ENCODE results near the gene TCF20.
A peak's percentile ranks its signal among the peaks of the same experiment; 100 is the strongest.

TCF20 gene

GRCh38 chr22:42282943-42283277, 12.5 kb upstream of the TCF20 start:
- Histone ChIP-seq H2AFZ (ENCODE audit: low read depth, low read length) (no peak overlapping the region), H4K91ac (ENCODE audit: low read length) (no peak overlapping the region), H3K27ac (ENCODE audit: low read length, poor library complexity, severe bottlenecking) (no peak overlapping the region), H3K4me3 (ENCODE audit: insufficient read depth in 1 of 2, low read depth in 1 of 2, low read length in 2 of 2) (peak overlapping the region in 1 of 2 experiments; percentile 71), H3K4me1 (ENCODE audit: control insufficient read depth, insufficient read depth, low read depth, low read length) (peaks cover 13% of the 10 kb centered on the region), H3K79me1 (replicated peaks; ENCODE audit: low read length, poor library complexity, severe bottlenecking) (no peaks in the 10 kb centered on the region), H3K9ac (ENCODE audit: low read length) (peak overlapping the region; percentile 24), H2AK5ac (ENCODE audit: low read length, severe bottlenecking) (no peak overlapping the region), H3K36me3 (ENCODE audit: control insufficient read depth in 1 of 2, insufficient read depth in 2 of 2, low read depth in 1 of 2, low read length in 2 of 2) (no peaks in the 10 kb centered on the region), H3K23ac (ENCODE audit: low read length in 2 of 2) (no peak overlapping the region), H3K14ac (ENCODE audit: low read length in 2 of 2) (no peak overlapping the region), H4K8ac (ENCODE audit: low read length) (no peak overlapping the region), H3K4ac (ENCODE audit: low read depth in 1 of 2, low read length in 2 of 2) (no peak overlapping the region), H2BK12ac (ENCODE audit: low read length in 2 of 2) (no peak overlapping the region), H3K9me3 (ENCODE audit: control insufficient read depth, low read length) (no peaks in the 10 kb centered on the region), H2BK5ac (ENCODE audit: low read depth, low read length, poor library complexity, severe bottlenecking) (no peak overlapping the region), H3K18ac (ENCODE audit: low read depth in 1 of 2, low read length in 2 of 2) (no peak overlapping the region), H2BK15ac (ENCODE audit: low read depth, poor library complexity, severe bottlenecking) (no peak overlapping the region), H2BK120ac (ENCODE audit: low read depth, low read length) (no peak overlapping the region), H3K4me2 (ENCODE audit: low read length, poor library complexity, severe bottlenecking) (peak overlapping the region; percentile 65), H3K27me3 (ENCODE audit: control insufficient read depth in 1 of 2, insufficient read depth in 1 of 2, low read length in 2 of 2) (peaks cover 71 to 94% of the 10 kb centered on the region in 2 experiments)
- WGBS: 17% methylated on average over 9 of the region's 14 CpGs
- no peak for DNase-seq

GRCh38 chr22:42282252-42282942, 11.9 kb upstream of the TCF20 start:
- Histone ChIP-seq H3K36me3 (ENCODE audit: control insufficient read depth in 1 of 2, insufficient read depth in 2 of 2, low read depth in 1 of 2, low read length in 2 of 2) (no peaks in the 10 kb centered on the region), H4K8ac (ENCODE audit: low read length) (no peak overlapping the region), H3K27me3 (ENCODE audit: control insufficient read depth in 1 of 2, insufficient read depth in 1 of 2, low read length in 2 of 2) (peaks cover 66 to 91% of the 10 kb centered on the region in 2 experiments), H3K23ac (ENCODE audit: low read length in 2 of 2) (no peak overlapping the region), H3K79me1 (replicated peaks; ENCODE audit: low read length, poor library complexity, severe bottlenecking) (no peaks in the 10 kb centered on the region), H3K14ac (ENCODE audit: low read length in 2 of 2) (no peak overlapping the region), H3K9ac (ENCODE audit: low read length) (peak overlapping the region; percentile 24), H3K27ac (ENCODE audit: low read length, poor library complexity, severe bottlenecking) (no peak overlapping the region), H2AFZ (ENCODE audit: low read depth, low read length) (no peak overlapping the region), H2BK120ac (ENCODE audit: low read depth, low read length) (no peak overlapping the region), H2BK12ac (ENCODE audit: low read length in 2 of 2) (no peak overlapping the region), H3K18ac (ENCODE audit: low read depth in 1 of 2, low read length in 2 of 2) (no peak overlapping the region), H3K9me3 (ENCODE audit: control insufficient read depth, low read length) (no peaks in the 10 kb centered on the region), H3K4me2 (ENCODE audit: low read length, poor library complexity, severe bottlenecking) (no peak overlapping the region), H2BK15ac (ENCODE audit: low read depth, poor library complexity, severe bottlenecking) (no peak overlapping the region), H3K4me3 (ENCODE audit: insufficient read depth in 1 of 2, low read depth in 1 of 2, low read length in 2 of 2) (peak overlapping the region in 1 of 2 experiments; percentile 71), H3K4me1 (ENCODE audit: control insufficient read depth, insufficient read depth, low read depth, low read length) (peaks cover 13% of the 10 kb centered on the region), H2BK5ac (ENCODE audit: low read depth, low read length, poor library complexity, severe bottlenecking) (no peak overlapping the region), H3K4ac (ENCODE audit: low read depth in 1 of 2, low read length in 2 of 2) (no peak overlapping the region), H4K91ac (ENCODE audit: low read length) (no peak overlapping the region), H2AK5ac (ENCODE audit: low read length, severe bottlenecking) (no peak overlapping the region)
- WGBS: 51% methylated on average over 22 of the region's 22 CpGs
- DNase-seq: no peak

- Histone ChIP-seq H2AK5ac (ENCODE audit: low read length, severe bottlenecking) (no peak overlapping the region), H3K18ac (ENCODE audit: low read depth in 1 of 2, low read length in 2 of 2) (no peak overlapping the region), H3K9me3 (ENCODE audit: control insufficient read depth, low read length) (no peaks in the 10 kb centered on the region), H3K9ac (ENCODE audit: low read length) (no peak overlapping the region), H2AFZ (ENCODE audit: low read depth, low read length) (no peak overlapping the region), H3K79me1 (replicated peaks; ENCODE audit: low read length, poor library complexity, severe bottlenecking) (no peaks in the 10 kb centered on the region), H3K27me3 (ENCODE audit: control insufficient read depth in 1 of 2, insufficient read depth in 1 of 2, low read length in 2 of 2) (peaks cover 62 to 85% of the 10 kb centered on the region in 2 experiments), H3K27ac (ENCODE audit: low read length, poor library complexity, severe bottlenecking) (no peak overlapping the region), H3K36me3 (ENCODE audit: control insufficient read depth in 1 of 2, insufficient read depth in 2 of 2, low read depth in 1 of 2, low read length in 2 of 2) (no peaks in the 10 kb centered on the region), H4K8ac (ENCODE audit: low read length) (no peak overlapping the region), H4K91ac (ENCODE audit: low read length) (no peak overlapping the region), H2BK120ac (ENCODE audit: low read depth, low read length) (no peak overlapping the region), H2BK12ac (ENCODE audit: low read length in 2 of 2) (no peak overlapping the region), H3K4me2 (ENCODE audit: low read length, poor library complexity, severe bottlenecking) (no peak overlapping the region), H3K4me3 (ENCODE audit: insufficient read depth in 1 of 2, low read depth in 1 of 2, low read length in 2 of 2) (no peak overlapping the region), H3K4ac (ENCODE audit: low read depth in 1 of 2, low read length in 2 of 2) (no peak overlapping the region), H2BK15ac (ENCODE audit: low read depth, poor library complexity, severe bottlenecking) (no peak overlapping the region), H2BK5ac (ENCODE audit: low read depth, low read length, poor library complexity, severe bottlenecking) (no peak overlapping the region), H3K23ac (ENCODE audit: low read length in 2 of 2) (no peak overlapping the region), H3K4me1 (ENCODE audit: control insufficient read depth, insufficient read depth, low read depth, low read length) (peaks cover 13% of the 10 kb centered on the region), H3K14ac (ENCODE audit: low read length in 2 of 2) (no peak overlapping the region)
- 88% methylated on average over 4 of the region's 4 CpGs for WGBS
- no peak for DNase-seq
These were observed 11.3 kb upstream of the TCF20 start for GRCh38 chr22:42281706-42282251.

GRCh38 chr22:42281284-42281683, 10.8 kb upstream of the TCF20 start:
- Histone ChIP-seq H3K79me1 (replicated peaks; ENCODE audit: low read length, poor library complexity, severe bottlenecking) (no peaks in the 10 kb centered on the region), H3K4me3 (ENCODE audit: insufficient read depth in 1 of 2, low read depth in 1 of 2, low read length in 2 of 2) (no peak overlapping the region), H3K9ac (ENCODE audit: low read length) (no peak overlapping the region), H3K27ac (ENCODE audit: low read length, poor library complexity, severe bottlenecking) (no peak overlapping the region), H3K36me3 (ENCODE audit: control insufficient read depth in 1 of 2, insufficient read depth in 2 of 2, low read depth in 1 of 2, low read length in 2 of 2) (no peaks in the 10 kb centered on the region), H4K8ac (ENCODE audit: low read length) (no peak overlapping the region), H2BK12ac (ENCODE audit: low read length in 2 of 2) (no peak overlapping the region), H2AK5ac (ENCODE audit: low read length, severe bottlenecking) (no peak overlapping the region), H2BK120ac (ENCODE audit: low read depth, low read length) (no peak overlapping the region), H3K23ac (ENCODE audit: low read length in 2 of 2) (no peak overlapping the region), H3K4ac (ENCODE audit: low read depth in 1 of 2, low read length in 2 of 2) (no peak overlapping the region), H4K91ac (ENCODE audit: low read length) (no peak overlapping the region), H3K9me3 (ENCODE audit: control insufficient read depth, low read length) (no peaks in the 10 kb centered on the region), H3K4me2 (ENCODE audit: low read length, poor library complexity, severe bottlenecking) (no peak overlapping the region), H2AFZ (ENCODE audit: low read depth, low read length) (no peak overlapping the region), H3K4me1 (ENCODE audit: control insufficient read depth, insufficient read depth, low read depth, low read length) (peaks cover 13% of the 10 kb centered on the region), H2BK5ac (ENCODE audit: low read depth, low read length, poor library complexity, severe bottlenecking) (no peak overlapping the region), H2BK15ac (ENCODE audit: low read depth, poor library complexity, severe bottlenecking) (no peak overlapping the region), H3K27me3 (ENCODE audit: control insufficient read depth in 1 of 2, insufficient read depth in 1 of 2, low read length in 2 of 2) (peaks cover 57 to 80% of the 10 kb centered on the region in 2 experiments), H3K14ac (ENCODE audit: low read length in 2 of 2) (no peak overlapping the region), H3K18ac (ENCODE audit: low read depth in 1 of 2, low read length in 2 of 2) (no peak overlapping the region)
- 94% methylated on average over 9 of the region's 10 CpGs for WGBS
- no peak for DNase-seq

Data from mesenchymal stem cell (in vitro differentiated cells and primary cell).